Measurements from ENCODE around the gene CD44.
A peak's percentile ranks its signal among the peaks of the same experiment; 100 is the strongest.

The CD44 gene

DNA sequence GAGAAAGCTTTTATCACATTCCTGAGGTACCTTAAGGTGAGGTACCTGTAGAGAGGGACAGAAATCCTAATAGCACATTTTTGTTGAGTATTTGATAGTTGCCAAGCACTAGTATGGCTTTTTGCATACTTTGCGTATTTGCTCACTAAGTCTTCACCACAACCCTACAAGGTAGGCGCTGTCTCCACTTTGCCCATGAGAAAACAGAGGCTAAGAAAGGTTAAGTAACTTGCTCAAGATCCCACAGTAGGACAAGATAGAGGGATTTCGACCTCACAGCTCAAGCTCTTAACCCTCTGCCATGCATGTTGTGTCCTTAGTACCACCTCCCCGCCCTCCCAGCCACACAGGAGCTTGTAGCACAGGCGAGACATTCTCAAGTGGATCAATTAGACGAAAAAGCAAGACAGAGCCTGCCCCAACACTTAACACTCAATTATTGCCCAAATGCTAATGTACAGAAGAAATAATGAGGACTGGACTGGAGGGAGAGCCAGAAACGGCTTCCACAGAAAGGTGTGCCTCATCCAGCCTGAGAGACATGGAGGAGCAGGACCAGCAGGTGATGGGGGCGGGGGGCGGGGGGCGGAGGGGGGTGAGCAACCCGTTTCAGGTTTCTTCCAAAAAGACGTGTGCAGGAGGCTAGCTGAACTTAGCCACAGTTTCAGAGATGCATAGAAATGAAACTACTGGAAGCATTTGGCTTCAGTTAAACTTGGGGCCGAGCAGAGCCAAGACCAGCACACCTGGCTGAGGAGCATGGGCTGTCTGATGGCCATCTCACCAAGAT is 26.7 kb upstream of the CD44 start:
- no peak for DNase-seq

DNA sequence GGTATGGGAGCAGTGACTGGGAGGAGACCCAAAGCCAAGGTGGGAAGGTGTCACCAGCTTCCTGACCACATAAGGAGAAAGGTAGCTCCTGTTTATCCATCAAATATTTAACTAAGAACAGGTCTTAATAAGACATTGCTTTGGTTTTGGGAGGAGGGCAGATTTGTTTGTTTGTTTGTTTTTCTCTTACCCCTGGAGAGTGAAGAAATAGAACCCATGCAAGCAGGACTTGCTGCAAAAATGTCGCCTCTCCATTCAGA is 26.2 kb upstream of the CD44 start:
- no peak for DNase-seq

DNA sequence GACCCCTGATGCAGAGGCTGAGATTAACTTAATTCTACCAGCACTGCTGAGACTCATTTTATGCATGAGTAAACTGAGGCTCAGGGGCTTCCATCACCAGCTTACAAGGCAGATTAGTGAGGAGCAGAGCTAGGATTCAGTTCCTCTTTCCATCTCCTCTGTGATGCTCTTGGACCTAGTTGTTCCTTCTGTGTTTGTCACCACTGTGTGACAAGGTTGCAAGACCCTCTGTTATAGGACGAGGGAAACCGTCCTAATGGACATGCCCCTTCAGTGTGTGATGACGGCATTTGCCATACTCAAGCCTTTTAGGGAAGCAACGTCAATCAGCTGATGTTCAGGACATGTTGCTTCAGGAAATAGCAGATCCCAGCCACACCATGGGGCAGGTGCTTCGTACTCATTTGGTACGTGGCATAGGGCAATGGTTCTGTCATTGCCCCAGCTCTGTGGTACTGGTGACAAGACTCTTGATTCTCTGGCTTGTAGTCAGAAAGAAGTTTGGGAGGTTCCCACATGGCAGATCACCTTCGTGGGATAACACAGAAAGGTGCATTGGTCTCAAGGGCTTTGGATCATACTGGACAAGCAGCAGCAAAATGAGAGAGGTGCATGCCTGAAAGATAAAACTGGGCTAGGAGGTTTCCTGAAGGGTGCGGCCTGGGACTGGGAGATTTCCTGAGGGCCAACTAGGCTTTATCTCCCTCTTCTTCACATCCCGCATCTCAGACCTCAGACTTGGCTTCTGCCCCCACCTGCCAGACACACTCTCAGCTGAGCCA is 23.9 kb upstream of the CD44 start:
- no peak for DNase-seq

DNA sequence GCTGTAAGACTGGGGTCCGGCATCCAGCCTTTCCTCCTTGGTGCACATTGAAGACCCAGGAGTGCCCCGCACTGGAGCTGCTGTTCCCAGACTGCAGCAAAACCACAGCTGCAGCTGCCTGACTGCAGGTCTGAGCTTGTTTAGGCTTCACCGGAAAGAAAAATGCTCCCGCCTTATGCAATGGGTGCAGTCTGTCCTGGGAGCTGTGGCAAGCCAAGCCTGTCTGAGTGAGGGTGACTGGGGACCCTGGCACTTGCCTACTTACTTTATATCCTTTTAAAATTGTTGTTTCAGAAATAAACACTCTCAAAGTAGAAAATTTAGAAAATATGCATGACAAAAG is 23.3 kb upstream of the CD44 start:
- DNase-seq = no peak

DNA sequence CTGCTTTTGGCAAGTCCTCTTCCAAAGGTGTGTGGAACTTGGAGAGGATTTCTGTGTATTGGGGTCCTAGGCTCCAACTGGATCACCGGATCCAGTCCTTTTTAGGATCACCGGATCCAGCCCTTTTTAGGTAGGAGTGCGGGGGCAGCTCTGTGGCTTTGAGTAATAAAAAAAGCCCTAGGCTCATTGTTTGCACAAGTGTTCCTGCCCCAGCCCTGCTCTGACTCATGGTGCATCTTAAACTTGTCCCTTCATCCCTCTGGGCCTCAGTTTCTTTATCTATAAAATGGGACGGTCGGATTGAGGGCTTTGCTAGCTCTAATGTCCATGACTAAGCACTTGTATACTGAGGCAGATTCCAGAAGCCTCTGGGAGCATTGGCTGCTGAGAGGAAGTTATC is 22.7 kb upstream of the CD44 start:
- DNase-seq = no peak

DNA sequence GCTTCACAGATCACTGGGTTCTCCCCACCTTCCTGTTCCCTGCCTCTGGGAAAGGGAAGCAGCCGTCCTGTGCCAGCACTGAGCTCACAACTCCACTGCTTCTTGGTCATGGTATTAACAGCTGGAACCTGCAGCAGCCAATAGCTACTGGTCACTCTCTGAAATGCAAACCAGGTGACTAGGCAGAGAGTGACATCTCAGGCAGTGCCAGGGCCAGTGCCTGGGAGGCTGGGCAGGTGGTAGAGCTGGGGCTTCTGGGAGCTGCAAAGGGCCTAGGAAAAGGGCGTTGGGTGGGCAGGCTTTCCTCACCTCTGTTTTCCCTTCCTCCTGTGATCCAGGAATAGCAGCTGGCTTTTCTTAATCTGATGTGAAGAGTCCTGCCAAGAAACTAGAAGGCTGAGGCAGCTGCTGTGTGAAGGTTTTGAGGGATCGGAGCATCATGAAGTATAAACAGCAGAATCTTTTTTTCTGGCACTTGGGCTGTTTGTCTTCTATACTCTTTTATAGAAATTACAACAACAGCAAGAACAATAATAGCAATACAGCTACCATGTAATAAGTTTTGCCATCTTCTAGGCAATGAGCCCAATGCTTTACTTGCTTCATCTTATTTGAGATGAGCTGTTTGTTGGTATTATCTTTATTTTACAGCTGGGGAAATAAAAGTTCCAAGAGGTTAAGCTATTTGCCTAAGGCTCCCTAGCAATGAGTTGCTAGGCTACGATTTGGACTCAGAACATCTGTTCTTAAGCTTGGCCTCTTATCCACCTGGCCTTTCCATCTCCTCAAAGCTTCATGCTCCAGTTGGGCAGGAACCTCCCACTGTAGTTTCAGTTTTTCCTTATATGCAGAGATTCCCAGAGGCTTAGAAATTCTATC is 22.0 kb upstream of the CD44 start:
- no peak for DNase-seq

DNA sequence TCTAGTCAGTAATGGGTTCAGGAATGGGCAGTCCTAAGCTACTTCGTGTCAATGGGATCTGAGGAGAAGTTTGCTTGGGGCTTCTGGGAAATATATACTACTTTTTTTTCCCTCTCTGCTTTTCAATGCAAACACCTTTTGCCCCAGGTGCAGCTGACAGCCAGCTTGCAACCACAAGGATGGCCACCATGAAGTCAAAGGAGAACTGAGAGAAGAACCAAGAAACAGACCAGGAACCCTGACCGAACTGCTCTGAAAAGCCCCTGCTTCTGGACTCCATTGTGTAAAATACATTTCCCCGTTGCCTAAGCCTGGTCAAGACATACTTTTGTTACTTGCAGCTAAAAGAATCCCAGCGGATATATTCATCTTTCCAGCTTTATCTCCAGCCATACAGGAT is 20.1 kb upstream of the CD44 start:
- DNase-seq = no peak

DNA sequence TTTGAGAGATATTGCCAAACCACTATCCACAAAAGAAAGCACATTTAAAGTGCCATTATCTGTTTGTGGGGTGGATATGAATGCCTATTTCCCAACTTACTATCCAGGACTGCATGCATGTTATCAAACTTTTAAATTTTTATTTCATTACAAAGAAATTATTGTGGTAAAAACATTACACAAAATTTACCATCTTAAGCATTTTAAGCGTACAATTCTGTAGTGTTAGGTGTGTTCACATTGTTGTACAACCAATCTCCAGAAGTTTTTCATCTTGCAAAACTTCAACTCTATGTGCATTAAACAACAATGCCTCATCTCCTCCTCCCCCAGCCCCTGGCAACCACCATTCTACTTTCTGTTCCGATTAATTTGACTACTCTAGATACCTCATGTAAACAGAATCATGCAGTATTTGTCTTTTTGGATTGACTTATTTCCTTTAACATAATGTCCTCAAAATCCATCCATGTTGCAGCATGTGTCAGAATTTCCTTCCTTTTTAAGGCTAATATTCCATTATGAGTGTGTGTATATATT is 17.6 kb upstream of the CD44 start:
- no peak for DNase-seq

DNA sequence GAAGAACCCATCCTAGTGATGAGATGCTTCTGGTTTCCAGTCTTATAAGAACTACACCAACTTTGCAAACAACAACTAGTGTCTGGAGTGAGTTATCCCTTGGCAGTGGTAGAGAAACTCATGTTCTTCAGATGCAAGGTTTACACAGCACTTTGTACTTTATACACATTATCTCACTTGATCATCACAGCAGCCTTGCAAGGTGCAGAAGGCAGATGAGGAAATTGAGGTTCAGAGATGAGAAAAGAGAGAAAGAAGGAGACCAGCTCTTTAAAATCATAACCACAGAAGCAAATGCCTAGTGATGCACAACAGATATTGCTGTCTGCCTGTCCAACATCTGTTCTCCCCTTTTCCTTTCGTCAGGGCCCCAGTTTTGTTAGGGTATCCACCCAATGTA is 16.7 kb upstream of the CD44 start:
- DNase-seq = no peak

DNA sequence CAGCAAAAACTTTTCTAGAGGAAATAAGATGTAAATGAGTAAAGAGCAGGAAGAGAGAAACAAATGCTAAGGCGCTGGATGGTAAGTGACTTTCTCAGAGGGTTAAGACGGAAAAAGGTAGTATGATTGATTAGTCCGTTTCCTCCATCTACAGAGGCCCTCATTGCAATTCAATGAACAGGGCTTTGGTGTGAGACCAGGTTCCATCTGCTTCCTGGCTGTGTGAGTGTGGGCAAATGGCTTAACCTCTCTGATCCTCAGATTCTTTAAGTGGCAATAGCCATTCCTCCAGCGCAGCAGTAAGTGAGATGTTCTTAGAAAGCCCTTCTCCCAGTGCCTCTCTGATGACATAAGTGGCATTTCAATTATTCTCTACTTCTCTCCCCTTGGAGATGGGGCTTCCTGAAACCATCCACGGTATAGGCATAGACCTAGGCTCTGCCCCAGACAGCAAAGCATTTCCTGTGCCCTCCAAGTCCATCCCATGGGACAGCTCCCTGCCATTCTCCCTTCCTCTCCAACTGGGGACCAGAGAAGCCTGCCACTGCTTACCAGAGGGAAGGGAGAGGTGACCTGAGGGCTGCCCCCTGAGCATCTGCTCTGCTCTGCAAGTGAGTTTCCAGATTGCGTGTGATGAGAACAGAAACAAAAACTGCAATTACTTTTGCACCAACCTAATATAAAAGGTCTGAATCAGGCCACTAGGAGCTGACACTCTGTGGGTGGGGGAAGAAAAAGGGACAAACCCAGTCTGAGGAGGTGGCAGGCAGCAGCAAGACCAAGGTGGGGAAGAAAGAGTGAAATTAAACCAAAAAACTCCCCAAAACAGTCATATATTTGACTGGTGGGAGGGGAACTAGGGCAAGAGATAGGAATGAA is 12.7 kb upstream of the CD44 start:
- no peak for DNase-seq

DNA sequence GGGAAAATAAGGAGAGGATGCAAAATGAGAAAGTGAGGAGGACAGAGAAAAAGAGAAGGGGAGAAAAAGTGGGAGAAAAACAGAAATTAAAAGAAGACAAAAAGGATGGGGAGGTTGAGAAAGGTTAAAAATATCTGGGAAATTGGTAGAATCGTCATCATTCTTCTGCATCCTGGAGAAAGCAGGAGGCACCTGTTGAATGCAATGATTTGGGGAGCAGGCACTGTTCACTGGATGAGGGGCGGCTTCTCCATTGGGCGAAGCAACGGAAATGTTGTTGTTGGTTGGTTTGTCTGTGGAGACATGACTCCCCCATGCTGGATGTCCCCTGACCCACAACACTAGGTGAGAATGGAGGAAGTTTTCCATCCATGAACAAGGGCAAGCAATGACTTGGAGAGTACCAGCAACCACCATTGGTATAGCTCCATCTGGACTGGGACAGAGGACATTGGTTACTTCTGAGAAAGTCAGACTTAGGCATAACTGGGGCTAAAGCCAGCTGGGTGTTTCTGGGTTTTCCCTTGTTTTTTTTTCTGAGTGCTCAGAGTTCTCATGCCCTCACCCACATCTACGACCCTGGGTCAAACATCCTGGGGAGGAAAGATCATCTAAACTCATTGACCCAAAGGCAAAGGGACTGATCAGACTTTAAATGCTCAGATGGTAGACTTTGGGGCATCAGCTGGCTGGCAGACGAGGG is 11.9 kb upstream of the CD44 start:
- no peak for DNase-seq

DNA sequence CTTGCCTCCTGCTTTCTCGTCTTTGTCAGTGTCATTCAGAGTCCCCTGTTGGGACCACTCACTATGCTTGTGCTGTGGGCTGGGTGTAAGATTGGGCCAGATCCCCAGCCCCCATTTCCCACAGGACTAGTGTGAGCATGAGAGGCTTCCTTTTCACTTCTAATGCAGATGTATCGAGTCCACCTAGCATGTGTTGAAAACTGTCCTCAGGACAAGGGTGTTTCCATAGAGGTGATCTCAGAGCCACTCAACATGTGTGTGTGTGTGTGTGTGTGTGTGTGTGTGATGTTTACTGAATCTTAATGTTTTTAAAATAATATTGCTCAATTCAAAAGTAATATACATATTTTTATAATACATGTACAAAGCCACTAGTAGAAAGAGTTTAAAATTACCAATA is 11.4 kb upstream of the CD44 start:
- no peak for DNase-seq

DNA sequence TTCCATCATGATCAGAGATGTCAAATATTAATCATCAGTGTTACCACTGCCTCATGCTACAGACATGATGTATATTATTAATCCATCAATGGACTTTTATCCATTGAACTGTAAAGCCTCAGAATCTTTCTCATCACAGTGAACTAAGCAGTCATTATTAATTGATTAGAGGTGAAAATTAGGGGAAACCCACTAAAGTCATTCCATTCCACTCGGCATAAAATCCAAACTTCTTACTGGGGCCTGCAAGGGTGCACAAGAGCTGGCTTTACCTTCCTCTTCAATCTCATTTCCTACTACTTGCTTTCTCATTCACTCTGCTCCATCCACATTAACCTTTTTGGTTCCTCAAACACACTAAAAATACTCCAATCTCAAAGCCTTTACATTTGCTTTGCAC is 7.9 kb upstream of the CD44 start:
- DNase-seq = no peak

DNA sequence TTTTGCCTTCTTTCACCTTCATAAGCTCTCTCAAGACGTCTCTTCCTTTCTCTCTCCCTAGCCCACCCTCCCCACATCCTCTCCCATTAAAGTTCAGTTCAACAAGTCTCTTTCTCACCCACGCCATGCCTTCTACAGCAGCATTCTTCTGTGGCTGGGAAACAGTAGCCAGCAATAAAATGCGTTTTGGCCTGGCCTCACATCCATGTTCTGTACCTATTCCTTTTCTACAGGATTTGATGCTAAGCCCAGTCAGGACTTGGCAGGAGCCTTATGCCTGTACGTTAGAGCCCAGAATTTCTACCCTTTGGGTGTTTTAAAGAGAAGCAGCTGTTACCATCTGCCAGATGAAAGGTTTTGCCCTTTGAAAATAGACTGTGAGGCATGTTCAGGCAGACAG is 7.1 kb upstream of the CD44 start:
- no peak for DNase-seq

DNA sequence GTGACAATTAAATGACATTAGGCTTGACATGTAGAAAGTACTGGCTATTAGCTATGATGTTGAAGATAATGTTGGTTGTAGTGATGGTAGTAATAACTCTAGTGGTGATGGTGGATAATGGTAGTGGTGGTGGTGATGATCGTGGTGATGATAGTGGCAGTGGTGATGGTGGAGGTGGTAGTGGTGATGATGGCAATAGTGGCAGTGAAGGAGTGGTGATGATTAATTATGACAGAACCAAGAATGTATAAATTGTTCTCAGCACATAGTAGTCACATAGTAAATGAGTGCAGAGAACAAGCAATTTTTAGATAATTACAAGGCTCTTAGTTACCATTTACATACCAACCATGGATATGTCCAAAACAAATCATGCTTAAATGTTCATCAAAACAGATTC is 5.3 kb upstream of the CD44 start:
- DNase-seq = no peak

DNA sequence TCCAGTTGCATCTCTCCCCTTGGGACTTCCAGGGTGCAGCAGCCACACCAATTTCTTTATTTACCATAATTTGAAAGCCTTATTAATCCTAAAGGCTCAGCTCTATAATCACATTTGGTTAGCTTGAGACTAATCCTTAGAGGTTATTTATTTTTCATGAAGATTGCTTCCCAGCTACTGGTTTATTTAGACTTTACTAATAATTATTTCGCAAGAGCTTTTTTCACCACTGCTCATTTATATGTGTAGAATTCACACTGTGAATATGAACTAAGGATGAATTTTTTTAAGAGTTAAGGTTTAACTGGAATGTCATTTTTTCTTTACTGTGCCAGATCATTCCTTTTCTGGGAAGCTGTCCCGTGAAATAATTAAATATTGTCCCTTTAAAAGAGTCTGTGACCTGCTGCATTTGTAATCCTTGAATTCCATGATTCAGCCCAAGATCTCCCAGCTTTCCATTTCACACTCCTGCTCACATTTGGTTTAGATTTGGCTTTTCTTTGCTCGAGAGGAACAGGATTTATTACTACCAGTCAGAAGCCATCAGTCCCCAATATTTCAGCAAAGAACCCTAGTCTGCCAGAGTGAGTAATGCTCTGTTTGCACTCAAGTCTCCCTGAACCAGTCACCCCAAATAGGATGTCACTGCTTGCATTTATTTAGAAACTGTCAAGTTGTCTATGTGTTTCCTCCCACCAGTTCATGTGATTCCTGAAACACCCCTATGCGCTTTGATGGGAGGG is 4.4 kb upstream of the CD44 start:
- DNase-seq = no peak

DNA sequence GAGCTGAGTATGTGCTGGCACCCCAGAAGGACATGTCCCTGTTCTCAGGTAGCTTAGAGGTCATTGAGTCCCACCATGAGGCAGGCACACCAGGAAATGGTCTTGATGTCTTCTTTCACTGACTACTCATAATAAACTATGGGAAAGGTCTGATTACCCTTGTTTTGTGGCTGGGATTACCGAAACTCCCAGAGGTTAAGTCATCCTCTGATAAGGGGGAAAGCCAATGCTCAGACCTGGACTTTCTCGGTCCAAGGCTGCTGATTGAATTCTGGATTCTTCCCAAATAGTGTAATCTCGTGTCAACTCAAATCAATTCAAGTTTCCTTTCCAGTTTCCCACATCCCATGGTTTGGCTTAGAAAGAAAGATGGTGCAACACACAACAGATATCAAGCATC is 3.7 kb upstream of the CD44 start:
- DNase-seq = no peak

DNA sequence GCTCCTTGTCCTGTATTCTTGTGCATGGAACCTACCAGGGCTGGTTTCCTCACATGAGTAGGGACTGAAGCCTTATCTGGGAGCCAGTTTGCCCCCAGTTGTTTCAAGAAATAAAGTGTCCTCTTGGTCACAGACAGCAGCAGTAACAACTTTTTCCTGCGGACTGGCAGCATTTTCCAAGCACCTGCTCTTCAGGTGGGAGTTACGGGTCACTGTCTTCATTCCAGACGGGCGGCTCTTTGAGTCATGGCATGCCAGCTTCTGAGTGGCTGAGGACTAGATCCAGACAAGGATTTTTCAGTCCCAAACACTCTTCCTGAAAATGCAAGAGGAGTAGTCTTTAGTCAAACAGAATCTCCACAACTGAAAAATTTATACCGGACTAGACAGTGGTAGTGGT is 2.7 kb upstream of the CD44 start:
- DNase-seq = no peak

DNA sequence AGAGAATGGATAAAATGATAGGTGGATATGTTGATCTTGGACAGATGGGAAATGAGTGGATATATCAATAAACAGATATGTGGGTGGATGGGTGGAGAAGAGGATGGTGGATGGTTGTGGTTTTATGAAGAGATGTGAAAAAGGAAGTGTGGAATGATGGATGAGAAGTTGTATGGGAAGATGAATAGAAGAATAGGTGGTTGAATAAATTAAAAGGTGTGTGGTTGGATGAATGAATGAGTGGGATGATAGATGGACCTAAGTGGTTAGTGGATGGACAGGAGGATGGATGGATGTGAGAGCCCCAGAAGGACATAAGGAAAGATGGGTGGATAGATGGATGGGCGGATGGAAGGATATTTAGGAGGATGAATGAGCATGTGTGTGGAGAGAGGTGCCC is 913 bp upstream of the CD44 start:
- no peak for DNase-seq

DNA sequence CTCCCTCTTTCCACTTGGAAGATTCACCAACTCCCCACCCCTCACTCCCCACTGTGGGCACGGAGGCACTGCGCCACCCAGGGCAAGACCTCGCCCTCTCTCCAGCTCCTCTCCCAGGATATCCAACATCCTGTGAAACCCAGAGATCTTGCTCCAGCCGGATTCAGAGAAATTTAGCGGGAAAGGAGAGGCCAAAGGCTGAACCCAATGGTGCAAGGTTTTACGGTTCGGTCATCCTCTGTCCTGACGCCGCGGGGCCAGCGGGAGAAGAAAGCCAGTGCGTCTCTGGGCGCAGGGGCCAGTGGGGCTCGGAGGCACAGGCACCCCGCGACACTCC is 397 bp upstream of the CD44 start:
- DNase-seq = no peak

DNA sequence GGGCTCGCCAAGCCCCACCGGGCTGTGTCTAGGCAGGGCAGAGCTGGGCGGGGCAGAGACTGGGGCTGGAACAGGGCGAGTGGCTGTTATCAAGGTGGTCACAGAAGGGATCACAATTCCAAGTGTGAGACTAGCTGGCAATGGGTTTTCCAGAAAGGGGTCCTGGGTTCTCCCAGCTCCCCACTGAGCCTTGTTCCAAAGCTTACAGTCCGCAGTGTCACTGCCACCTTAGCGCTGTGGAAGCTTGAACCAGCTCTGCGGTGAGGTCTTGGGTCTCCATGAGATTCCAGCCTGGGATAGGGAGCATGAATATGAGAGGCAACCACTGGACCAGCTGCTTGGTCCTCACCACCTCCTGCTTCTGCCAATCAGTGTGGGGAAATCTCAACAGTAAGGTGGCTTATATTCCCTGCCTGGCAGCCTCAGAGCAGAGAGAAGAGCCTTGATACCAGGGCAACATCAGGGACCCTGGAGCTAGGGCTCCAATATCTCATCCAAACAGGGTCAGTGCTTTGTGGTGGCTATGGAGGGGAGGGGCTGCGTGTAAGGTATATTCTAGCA is 831 bp downstream of the CD44 start:
- DNase-seq = peak; percentile 44

Measured in EL (cell line).